Posterior cingulate gyrus (tissue), 11 donors: Measurements from ENCODE around the gene COL6A1.
"Not testable (repeated sequence)": the region's sequence is repeated elsewhere in the genome, so short reads cannot be mapped to it uniquely, and the experiment has no call there.

Experiments
- DNase-seq, 10 donors: peaks; one replicate each; pipeline versions ENCODE4 v3.0.0 to v3.0.0-alpha.2; 2020 to 2021; ENCODE audit warnings: mixed read lengths in 3 of 10
- intact Hi-C: fragments of 100-400 bp; cut with DNase I; formaldehyde crosslinking; loops from one replicate; pipeline ENCODE4 v1.15.1; 2023

Gene COL6A1

DNA sequence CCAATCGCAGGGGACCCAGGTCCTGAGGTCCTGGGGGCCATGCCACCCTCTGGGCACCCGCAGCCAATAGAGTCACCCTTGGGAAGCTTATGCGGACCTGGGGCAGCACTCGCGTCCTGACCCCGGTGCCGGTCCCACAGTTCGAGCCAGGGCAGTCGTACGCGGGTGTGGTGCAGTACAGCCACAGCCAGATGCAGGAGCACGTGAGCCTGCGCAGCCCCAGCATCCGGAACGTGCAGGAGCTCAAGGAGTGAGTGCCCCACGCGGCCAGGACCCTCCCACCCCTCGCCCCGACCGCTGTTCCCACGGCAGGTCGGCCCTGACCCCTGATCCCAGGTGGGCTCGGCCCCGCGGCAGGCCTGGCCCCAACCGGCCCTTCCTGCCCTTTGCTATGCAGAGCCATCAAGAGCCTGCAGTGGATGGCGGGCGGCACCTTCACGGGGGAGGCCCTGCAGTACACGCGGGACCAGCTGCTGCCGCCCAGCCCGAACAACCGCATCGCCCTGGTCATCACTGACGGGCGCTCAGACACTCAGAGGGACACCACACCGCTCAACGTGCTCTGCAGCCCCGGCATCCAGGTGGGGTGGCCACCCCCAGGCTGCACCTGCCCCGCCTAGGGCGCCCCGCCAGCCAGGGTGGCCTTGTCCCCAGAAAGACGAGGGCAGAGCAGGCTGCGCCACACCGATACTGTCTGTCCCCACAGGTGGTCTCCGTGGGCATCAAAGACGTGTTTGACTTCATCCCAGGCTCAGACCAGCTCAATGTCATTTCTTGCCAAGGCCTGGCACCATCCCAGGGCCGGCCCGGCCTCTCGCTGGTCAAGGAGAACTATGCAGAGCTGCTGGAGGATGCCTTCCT is 20.5 kb downstream of the COL6A1 start:
- DNase-seq: peak in 6 of 10 donors; percentile 4 to 80 (median 39)
- intact Hi-C loops: no loop called here

DNA sequence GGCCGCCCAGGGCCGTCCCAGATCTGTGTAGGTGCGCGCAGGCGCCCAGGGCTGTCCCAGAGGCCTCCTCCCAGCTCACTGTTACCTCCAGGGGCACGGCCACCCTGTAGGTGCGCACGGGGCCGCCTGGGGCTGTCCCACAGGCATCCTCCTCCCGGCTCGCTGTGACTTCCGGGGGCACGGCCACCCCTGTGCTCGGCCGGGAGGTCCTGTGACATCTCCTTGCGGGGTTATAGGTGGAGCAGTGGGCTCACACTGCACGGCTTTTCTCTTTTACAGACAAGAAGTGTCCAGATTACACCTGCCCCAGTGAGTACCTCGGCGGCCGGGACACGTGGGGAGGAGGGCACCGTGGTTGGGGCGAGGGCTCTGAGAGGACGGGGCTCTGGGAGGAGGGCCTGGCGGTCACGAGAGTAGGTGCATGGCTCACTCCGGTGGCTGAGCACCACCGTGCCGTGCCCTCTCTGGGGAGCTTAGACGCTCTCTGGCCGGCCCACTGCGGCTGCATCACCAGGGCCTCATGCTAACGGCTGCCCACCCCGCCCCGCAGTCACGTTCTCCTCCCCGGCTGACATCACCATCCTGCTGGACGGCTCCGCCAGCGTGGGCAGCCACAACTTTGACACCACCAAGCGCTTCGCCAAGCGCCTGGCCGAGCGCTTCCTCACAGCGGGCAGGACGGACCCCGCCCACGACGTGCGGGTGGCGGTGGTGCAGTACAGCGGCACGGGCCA is 21.4 kb downstream of the COL6A1 start:
- peak in 5 of 10 donors; percentile 3 to 74 (median 69) for DNase-seq

DNA sequence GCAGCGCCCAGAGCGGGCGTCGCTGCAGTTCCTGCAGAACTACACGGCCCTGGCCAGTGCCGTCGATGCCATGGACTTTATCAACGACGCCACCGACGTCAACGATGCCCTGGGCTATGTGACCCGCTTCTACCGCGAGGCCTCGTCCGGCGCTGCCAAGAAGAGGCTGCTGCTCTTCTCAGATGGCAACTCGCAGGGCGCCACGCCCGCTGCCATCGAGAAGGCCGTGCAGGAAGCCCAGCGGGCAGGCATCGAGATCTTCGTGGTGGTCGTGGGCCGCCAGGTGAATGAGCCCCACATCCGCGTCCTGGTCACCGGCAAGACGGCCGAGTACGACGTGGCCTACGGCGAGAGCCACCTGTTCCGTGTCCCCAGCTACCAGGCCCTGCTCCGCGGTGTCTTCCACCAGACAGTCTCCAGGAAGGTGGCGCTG is 22.0 kb downstream of the COL6A1 start:
- intact Hi-C loops: no loop called here
- DNase-seq: peak in 5 of 10 donors; percentile 5 to 81 (median 60)

More for the DNA sequence above, 21.4 kb downstream of the COL6A1 start:
- intact Hi-C loops: no loop called here

- DNase-seq: peak in 3 of 10 donors; percentile 7 to 82 (median 62)
- intact Hi-C loops: no loop called here
Measured at GRCh38 chr21:46004168-46004861, 22.7 kb downstream of the COL6A1 start.

- intact Hi-C loops: no loop called here
- peak in 3 of 10 donors; percentile 4 to 66 (median 42) for DNase-seq
Measured at GRCh38 chr21:46005081-46005480, 23.5 kb downstream of the COL6A1 start.

- intact Hi-C loops: no loop called here
- DNase-seq: peak in 4 of 10 donors; percentile 7 to 81 (median 66)
Measured at GRCh38 chr21:46005481-46005881, 23.9 kb downstream of the COL6A1 start.

GRCh38 chr21:46005894-46006546 is 24.4 kb downstream of the COL6A1 start:
- peak in 1 of 10 donors; percentile 52 for DNase-seq
- intact Hi-C loops: not testable (repeated sequence)

- DNase-seq: peak in 3 of 10 donors; percentile 58 to 78 (median 74)
- intact Hi-C loops: no loop called here
Measured at GRCh38 chr21:46006547-46007491, 25.2 kb downstream of the COL6A1 start.

DNA sequence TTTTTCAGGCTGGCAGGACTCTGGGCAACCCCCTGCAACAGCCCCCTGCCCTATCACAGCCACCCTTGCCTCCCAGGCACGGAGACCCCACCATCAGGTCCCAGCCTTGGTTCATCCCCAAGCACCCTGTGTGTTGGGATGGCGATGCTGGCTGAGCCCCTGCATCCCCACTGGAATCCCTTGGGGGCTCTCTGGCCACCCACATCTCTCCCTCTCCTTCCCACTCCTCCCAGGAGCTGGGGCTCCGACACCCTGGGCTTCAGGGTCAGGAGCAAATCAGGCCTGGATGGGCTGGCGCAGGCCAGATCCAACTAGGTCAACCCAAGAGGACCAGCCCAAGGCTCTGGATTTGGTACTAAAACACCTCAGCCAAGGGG is 25.9 kb downstream of the COL6A1 start:
- peak in 1 of 10 donors; percentile 56 for DNase-seq
- intact Hi-C loops: no loop called here

DNA sequence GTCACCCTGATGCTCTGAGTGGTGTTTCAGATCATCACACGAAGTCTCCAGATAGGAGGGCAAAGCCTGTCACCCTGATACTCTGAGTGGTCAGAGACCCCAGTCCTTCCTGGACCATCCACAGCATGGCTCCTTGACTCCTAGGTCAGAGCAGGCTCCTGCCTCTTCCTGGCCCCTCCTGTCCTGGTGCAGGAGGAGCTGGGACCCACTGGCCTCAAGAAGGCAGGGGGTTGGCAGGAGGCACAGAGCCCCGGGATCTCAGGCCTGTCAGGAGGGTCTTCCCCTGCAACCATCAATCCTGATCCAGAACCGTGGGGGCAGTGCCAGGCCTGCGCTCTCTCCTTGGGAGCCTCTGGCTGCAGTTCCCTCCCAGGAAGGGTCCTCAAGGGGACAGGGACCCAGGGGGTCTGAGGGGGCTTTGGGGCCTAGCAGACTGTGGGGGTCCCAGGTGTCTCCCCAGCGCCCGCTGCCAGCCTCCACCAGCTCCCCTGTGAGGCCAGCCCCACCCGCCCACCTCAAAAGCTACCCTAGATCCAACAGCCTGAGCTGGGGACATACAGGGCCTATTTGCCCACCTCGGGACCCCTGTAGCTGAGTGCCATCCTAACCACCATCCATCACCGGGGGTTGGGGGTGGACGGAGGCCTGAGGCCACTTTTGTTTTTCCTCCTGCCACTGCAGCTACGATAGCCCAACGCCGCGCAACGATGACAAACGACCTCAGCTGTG is 27.5 kb downstream of the COL6A1 start:
- peak in 2 of 10 donors; percentile 53 to 60 for DNase-seq
- intact Hi-C loops: no loop called here

DNA sequence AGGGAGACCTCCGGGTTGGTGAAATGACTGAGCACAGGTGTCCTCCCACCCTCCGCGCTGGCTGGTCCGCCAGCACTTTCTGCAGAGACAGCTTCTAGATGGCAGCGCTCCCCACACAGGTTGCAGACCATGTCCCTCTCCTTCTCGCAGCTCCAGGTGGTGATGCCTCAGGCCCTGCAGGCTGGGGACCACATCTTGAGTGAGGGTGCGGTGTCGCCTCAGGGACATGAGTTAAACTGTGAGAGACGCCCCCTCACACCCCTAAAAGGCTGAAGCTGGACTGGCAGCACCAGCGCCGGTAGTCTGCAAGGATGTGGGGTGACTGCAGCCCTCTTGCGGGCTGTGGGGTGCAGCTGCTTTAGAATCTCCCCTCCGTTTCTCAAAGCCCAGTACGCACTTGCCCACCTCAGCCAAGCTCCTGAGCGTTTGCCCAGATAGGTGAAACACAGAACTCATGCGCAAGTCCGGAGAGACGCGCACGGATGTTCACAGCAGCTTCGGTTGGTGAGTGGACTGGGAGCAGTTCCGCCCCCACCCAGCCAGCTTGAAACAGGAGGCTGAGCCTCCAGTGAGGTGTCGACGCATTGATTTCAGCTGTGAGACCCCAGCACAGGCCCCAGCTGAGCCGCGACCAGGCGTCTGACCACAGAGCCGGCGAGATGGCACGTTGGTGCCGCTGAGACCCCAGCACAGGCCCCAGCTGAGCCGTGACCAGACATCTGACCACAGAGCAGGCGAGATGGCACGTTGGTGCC is 28.6 kb downstream of the COL6A1 start:
- peak in 3 of 10 donors; percentile 67 to 71 (median 69) for DNase-seq
- intact Hi-C loops: no loop called here

GRCh38 chr21:46011267-46011967 is 29.8 kb downstream of the COL6A1 start:
- intact Hi-C loops: no loop called here
- DNase-seq: peak in 2 of 10 donors; percentile 44 to 62

- intact Hi-C loops: no loop called here
Measured at GRCh38 chr21:46012154-46012553, 30.6 kb downstream of the COL6A1 start.

GRCh38 chr21:46014828-46015227 is 33.3 kb downstream of the COL6A1 start:
- no peak for DNase-seq
- intact Hi-C loops: no loop called here

More at GRCh38 chr21:46012154-46012553, 30.6 kb downstream of the COL6A1 start:
- DNase-seq: no peak

DNA sequence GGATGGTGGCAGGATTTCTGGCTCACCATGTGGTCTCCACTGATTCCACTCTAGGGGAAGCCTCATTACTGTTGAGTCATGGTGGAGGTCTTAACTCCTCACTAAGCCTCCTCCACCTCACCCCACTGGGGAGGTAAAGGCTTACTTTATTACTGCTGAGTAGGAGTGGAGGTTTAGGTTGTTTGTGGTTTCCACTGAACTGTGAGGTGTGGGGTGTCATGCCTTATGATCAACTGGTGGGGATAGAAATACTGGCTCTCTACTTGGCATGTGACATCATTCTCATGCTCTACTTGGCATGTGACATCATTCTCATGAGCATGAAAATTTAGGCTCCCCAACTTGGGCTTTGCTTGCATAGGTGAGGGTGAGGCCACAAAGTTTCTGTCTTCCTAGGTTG is 35.6 kb downstream of the COL6A1 start:
- intact Hi-C loops: no loop called here
- no peak for DNase-seq

DNA sequence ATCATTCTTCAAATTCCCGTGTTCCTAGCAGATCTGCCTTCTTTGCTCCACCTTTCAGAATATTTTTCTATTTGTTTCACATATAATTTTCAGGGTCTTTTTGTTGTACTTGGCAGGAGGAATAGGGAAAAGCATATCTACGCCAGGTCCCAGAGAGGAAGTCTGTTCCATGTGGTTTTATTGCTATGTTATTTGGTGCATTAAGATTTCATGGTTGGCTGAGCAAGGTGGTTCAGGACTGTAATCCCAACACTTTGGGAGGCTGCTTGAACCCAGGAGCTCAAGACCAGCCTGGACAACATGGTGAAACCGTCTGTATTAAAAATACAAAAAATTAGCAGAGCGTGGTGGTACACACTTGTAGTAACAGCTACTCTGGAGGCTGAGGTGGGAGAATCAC is 36.1 kb downstream of the COL6A1 start:
- intact Hi-C loops: no loop called here
- no peak for DNase-seq

DNA sequence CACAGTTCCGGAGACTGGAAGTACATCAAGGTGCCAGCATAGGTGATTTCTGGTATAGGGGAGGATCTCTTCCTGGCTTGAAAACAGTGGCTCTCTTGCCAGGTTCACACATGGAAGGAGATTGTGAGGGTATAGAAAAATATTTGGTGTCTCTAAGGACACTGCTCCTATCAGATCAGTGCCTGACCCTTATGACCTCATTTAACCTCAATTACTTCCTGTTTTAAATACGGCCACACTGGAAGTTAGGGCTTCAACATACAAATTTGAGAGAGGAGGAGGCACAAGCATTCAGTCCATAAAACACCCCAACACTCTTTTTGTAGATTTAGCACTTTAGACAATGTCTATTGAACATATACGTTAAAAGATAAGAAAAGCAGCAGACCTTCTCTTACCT is 37.0 kb downstream of the COL6A1 start:
- no peak for DNase-seq
- intact Hi-C loops: no loop called here
